ENCODE data around the gene PCDHGA11.
A peak's percentile ranks its signal among the peaks of the same experiment; 100 is the strongest.

PCDHGA11 gene

DNA sequence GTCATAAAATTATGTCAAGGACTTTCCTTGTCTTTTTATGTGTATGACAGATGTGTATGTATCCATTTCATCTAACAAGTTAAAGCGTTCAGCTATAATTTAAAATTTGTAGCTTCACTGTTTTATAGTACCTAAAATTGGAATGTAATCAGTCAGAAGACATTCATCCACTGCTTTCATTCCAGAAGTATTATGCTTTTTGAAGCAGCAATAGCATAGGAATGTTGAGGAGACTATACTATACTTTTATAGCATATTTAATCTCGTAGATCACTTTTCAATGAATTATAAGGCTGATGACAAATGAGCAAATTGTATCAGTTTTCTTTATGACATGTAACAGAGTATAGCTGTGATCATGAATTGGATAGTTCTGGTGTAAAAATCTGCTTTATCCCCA is 16.4 kb downstream of the PCDHGA11 start:
- TF ChIP-seq, protein P1, sequence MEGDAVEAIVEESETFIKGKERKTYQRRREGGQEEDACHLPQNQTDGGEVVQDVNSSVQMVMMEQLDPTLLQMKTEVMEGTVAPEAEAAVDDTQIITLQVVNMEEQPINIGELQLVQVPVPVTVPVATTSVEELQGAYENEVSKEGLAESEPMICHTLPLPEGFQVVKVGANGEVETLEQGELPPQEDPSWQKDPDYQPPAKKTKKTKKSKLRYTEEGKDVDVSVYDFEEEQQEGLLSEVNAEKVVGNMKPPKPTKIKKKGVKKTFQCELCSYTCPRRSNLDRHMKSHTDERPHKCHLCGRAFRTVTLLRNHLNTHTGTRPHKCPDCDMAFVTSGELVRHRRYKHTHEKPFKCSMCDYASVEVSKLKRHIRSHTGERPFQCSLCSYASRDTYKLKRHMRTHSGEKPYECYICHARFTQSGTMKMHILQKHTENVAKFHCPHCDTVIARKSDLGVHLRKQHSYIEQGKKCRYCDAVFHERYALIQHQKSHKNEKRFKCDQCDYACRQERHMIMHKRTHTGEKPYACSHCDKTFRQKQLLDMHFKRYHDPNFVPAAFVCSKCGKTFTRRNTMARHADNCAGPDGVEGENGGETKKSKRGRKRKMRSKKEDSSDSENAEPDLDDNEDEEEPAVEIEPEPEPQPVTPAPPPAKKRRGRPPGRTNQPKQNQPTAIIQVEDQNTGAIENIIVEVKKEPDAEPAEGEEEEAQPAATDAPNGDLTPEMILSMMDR (IDR thresholded peaks at IDR 0.05; ENCODE audit: low read depth, low read length), result no peak

DNA sequence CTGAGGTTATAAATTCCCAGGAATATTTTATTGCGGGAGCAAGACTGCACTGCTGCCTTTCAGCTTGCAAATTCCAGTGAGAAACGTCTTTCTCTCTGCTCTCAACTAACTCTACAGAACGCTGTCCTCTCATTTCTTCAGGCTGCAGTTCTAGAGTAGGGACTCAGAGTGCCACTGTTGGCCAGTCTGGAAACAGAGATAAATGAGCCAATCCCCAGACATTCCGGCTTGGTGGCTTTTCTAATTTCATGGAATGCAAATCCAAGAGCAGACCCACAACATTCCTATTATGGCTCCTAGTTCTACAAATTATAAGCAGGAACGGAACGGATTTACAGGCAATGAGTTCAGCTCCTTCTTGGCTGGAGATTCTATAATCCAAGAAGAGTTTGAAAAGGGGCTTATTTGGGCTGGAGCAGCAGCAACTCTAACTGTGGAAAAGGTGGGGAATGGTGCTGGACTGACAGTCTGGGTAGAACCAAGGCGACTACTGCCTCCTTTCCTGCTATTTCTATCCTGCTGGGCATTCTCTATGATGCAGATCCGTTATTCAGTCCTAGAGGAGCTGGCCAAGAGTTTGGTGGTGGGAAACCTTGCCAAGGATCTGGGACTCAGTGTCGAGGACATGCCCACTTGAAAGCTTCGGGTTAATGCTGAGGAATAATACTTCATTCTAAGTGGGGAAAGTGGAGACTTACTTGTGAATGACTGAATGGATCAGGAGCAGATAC is 18.7 kb downstream of the PCDHGA11 start:
- DNase-seq (ENCODE audit: low read depth in 2 of 2), result no peak
- no peak overlapping the region for H3K4me3 ChIP-seq (replicated peaks in 1 of 2; ENCODE audit: low read depth in 2 of 2, low read length in 2 of 2)
- TF ChIP-seq, protein P1 (IDR thresholded peaks at IDR 0.05; ENCODE audit: low read depth, low read length), result no peak

More for the DNA sequence above, 16.4 kb downstream of the PCDHGA11 start:
- DNase-seq (ENCODE audit: low read depth in 2 of 2), result peak in 1 of 2 donors; percentile 24
- no peak overlapping the region for H3K4me3 ChIP-seq (replicated peaks in 1 of 2; ENCODE audit: low read depth in 2 of 2, low read length in 2 of 2)

DNA sequence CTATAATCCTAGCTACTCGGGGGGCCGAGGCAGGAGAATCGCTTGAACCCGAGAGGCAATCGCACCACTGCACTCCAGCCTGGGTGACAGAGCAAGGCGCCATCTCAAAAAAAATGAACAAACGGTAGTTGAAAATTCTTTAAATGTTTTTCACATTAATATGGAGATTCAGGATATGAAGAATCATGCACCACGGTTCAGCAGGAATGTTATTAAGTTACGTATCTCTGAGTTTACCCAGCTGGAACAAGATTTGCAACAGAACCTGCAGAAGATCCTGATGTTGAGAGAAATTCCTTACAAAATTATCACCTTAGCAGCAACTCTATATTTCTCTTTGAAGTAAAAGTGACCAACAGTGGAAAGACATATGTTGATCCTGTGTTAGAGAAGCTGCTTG is 19.5 kb downstream of the PCDHGA11 start:
- H3K4me3 ChIP-seq (replicated peaks in 1 of 2; ENCODE audit: low read depth in 2 of 2, low read length in 2 of 2), result no peak overlapping the region
- TF ChIP-seq, protein P1 (IDR thresholded peaks at IDR 0.05; ENCODE audit: low read depth, low read length), result no peak
- DNase-seq (ENCODE audit: low read depth in 2 of 2), result no peak

DNA sequence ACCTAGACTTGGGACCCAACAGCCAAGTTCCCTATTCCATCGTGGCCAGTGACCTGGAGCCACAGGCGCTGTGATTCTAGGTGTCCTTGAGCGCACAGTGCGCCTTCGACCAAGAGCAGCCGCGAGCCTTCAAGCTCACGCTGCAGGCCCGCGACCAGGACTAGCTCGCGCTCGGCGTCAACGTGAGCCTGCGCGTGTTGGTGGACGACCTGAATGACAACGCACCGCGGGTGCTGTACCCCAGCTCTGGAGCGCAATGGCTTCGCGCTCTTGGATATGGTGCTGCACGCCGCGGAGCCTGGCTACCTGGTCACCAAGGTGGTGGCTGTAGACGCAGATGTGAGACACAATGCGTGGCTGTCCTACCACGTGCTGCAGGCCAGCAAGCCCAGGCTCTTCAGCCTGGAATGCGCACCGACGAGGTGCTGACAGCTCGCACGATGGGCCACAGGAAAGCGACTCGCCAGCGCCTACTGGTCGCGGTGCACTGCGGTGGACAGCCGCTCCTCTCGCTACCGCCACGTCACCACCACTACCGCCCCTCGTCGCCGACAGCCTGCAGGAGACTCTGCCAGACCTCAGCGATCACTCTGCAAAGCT is 20.8 kb downstream of the PCDHGA11 start:
- no peak for DNase-seq (ENCODE audit: low read depth in 2 of 2)
- no peak overlapping the region for H3K4me3 ChIP-seq (replicated peaks in 1 of 2; ENCODE audit: low read depth in 2 of 2, low read length in 2 of 2)
- TF ChIP-seq, protein P1 (IDR thresholded peaks at IDR 0.05; ENCODE audit: low read depth, low read length), result no peak

DNA sequence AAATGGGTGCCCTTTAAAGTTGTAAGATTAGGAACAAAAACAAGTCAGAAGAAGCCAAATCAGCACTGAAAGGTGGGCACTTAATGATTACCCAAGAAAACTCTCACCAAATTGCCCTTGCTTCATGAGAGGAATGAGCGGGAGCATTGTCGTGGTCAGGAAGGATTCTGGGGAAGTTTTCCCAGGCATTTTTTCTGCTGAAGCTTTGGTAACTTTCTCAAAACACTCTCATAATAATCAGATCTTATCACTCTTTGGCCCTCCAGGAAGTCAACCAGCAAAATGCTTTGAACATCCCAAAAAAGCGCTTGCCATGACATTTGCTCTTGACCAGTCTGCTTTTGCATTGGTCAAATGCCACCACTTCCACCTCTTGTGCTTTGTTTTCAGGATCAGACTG is 44.5 kb downstream of the PCDHGA11 start:
- TF ChIP-seq, protein P1 (IDR thresholded peaks at IDR 0.05; ENCODE audit: low read depth, low read length), result no peak
- peak in 1 of 2 donors; percentile 35 for DNase-seq (ENCODE audit: low read depth in 2 of 2)
- H3K4me3 ChIP-seq (replicated peaks in 1 of 2; ENCODE audit: low read depth in 2 of 2, low read length in 2 of 2), result no peak overlapping the region

All from cardiac fibroblast (primary cell).